GM12878 (cell line): ENCODE results near the gene COX17. TPM values are rescaled to one million over a fixed set of nuclear protein-coding genes. Genes with fewer than 3 reads are reported as not detected.

Source experiments
- ATAC-seq: fragments of 200-7000 bp; cut with Tn5 transposase; 3 replicates; pipeline ENCODE4 v1.9.1; 2020; ENCODE audit warnings: mild to moderate bottlenecking, moderate library complexity
- BruUV-seq: library from RNA; stranded (reverse); fragments of 400-500 nt; replicated peaks from 2 replicates; lab custom pipeline; 2021; lab: Mats Ljungman, UMichigan
- CTCF ChIA-PET: fragments of 300-600 bp; sonication (Branson Sonifier 250); formaldehyde crosslinking; extraction: SDS; loops from one replicate; lab custom pipeline; 2021; ENCODE audit warnings: inconsistent platforms; lab: Yijun Ruan, JAX
- POLR2A ChIA-PET: fragments of 350-600 bp; formaldehyde crosslinking; extraction: SDS; loops from one replicate; lab custom pipeline; 2021; ENCODE audit warnings: inconsistent platforms; lab: Charles Lee
- RAD21 ChIA-PET: fragments of 300-600 bp; sonication (Branson Sonifier 250); formaldehyde crosslinking; loops from one replicate; lab custom pipeline; 2023; ENCODE audit warnings: antibody characterized with exemption; ENCODE audit not compliant: unreplicated experiment; lab: Charles Lee
- SMC1A ChIA-PET: fragments of 300-600 bp; sonication (Branson Sonifier 250); formaldehyde crosslinking; loops from one replicate; lab custom pipeline; 2023; ENCODE audit not compliant: unreplicated experiment, uncharacterized antibody; lab: Charles Lee
- DNase-seq: peaks from one replicate; pipeline ENCODE4 v3.0.0-alpha.2; 2011; ENCODE audit warnings: low read depth, low spot score
- FAIRE-seq: peaks from 3 replicates; lab custom pipeline; 2011; peaks lifted over from hg19 to GRCh38; lab: Jason Lieb, UNC
- H2AFZ ChIP-seq: 2 replicates; pipeline ENCODE4 v1.6.0; 2011; ENCODE audit warnings: low read depth, low read length, control low read depth; ENCODE audit not compliant: control insufficient read depth
- H3K27ac ChIP-seq: 2 replicates; pipeline ENCODE4 v1.5.1; 2011; ENCODE audit warnings: control low read depth; ENCODE audit not compliant: control insufficient read depth, insufficient read depth
- H3K27me3 ChIP-seq, 2 experiments: replicated peaks in 1 of 2; 2 replicates each; pipeline versions ENCODE4 v1.6.0 to v1.6.1; 2011; ENCODE audit warnings: low read length in 1 of 2; ENCODE audit not compliant: control insufficient read depth in 2 of 2, insufficient read depth in 2 of 2
- H3K36me3 ChIP-seq, 2 experiments: 2 replicates each; pipeline ENCODE4 v1.5.1; 2011; ENCODE audit warnings: low read length in 1 of 2; ENCODE audit not compliant: control insufficient read depth in 2 of 2, insufficient read depth in 2 of 2
- H3K4me1 ChIP-seq: 2 replicates; pipeline ENCODE4 v1.6.1; 2011; ENCODE audit warnings: mild to moderate bottlenecking, low read length, moderate library complexity, mixed read lengths; ENCODE audit not compliant: control insufficient read depth, insufficient read depth
- H3K4me2 ChIP-seq: 2 replicates; pipeline ENCODE4 v1.6.0; 2011; ENCODE audit warnings: control low read depth; ENCODE audit not compliant: control insufficient read depth, insufficient read depth
- H3K4me3 ChIP-seq: fragments of 200-600 bp; sonication (generic); 2 replicates; pipeline ENCODE4 v1.5.1; 2016
- H3K79me2 ChIP-seq: 2 replicates; pipeline ENCODE4 v1.6.0; 2011; ENCODE audit warnings: low read length; ENCODE audit not compliant: control insufficient read depth, insufficient read depth
- H3K9ac ChIP-seq: 2 replicates; pipeline ENCODE4 v1.8.0; 2011; ENCODE audit warnings: low read length, control low read depth, mixed read lengths; ENCODE audit not compliant: control insufficient read depth, insufficient read depth
- H3K9me3 ChIP-seq: replicated peaks from 3 replicates; pipeline ENCODE4 v1.5.1; 2011; ENCODE audit warnings: mild to moderate bottlenecking, low read length; ENCODE audit not compliant: control insufficient read depth, insufficient read depth
- H4K20me1 ChIP-seq: 2 replicates; pipeline ENCODE4 v1.6.0; 2011; ENCODE audit not compliant: control insufficient read depth, insufficient read depth
- ATF7 ChIP-seq: fragments of 450-650 bp; IDR thresholded peaks from 2 replicates; pipeline ENCODE4 v1.6.1; 2016; ENCODE audit warnings: low read depth, mild to moderate bottlenecking
- CEBPB ChIP-seq, 2 experiments: fragments of 150-350 bp in 1 of 2; IDR thresholded peaks; 2 replicates each; pipeline ENCODE4 v1.6.1; 2012 to 2014; ENCODE audit warnings: low read depth in 2 of 2, low read length in 2 of 2, borderline replicate concordance in 1 of 2, inconsistent platforms in 1 of 2
- EED ChIP-seq: sonication (generic); IDR thresholded peaks from 2 replicates; pipeline ENCODE4 v1.6.1; 2016; ENCODE audit warnings: antibody characterized with exemption, low read depth
- IKZF1 ChIP-seq: fragments of 450-650 bp; conservative IDR thresholded peaks from 2 replicates; pipeline ENCODE4 v1.6.1; 2017; ENCODE audit warnings: antibody characterized with exemption, mild to moderate bottlenecking
- IKZF2 ChIP-seq, 2 experiments: fragments of 450-650 bp; IDR thresholded peaks; 2 replicates each; pipeline ENCODE4 v1.6.1; 2017; ENCODE audit warnings: mild to moderate bottlenecking in 2 of 2, moderate library complexity in 2 of 2
- MEF2A ChIP-seq: IDR thresholded peaks from 2 replicates; pipeline ENCODE4 v1.6.1; 2011; ENCODE audit warnings: low read depth, mild to moderate bottlenecking, low read length, moderate library complexity; ENCODE audit not compliant: insufficient read depth
- MXI1 ChIP-seq: fragments of 150-350 bp; IDR thresholded peaks from 2 replicates; pipeline ENCODE4 v1.6.1; 2011; ENCODE audit warnings: low read depth, mild to moderate bottlenecking, inconsistent platforms, low read length, improper control_type of control experiment
- RAD51 ChIP-seq: fragments of 450-650 bp; IDR thresholded peaks from 2 replicates; pipeline ENCODE4 v1.6.1; 2016; ENCODE audit warnings: moderate library complexity, mild to moderate bottlenecking, inconsistent platforms
- RB1 ChIP-seq: fragments of 450-650 bp; formaldehyde crosslinking; IDR thresholded peaks from 2 replicates; pipeline ENCODE4 v1.6.1; 2017; ENCODE audit warnings: mild to moderate bottlenecking, borderline replicate concordance
- RUNX3 ChIP-seq: IDR thresholded peaks from 2 replicates; pipeline ENCODE4 v1.6.1; 2012; ENCODE audit warnings: low read length, inconsistent platforms
- SPI1 ChIP-seq: IDR thresholded peaks from 2 replicates; pipeline ENCODE4 v1.6.1; 2011; ENCODE audit warnings: low read depth, mild to moderate bottlenecking, low read length, moderate library complexity, borderline replicate concordance; ENCODE audit not compliant: insufficient read depth
- SREBF2 ChIP-seq: IDR thresholded peaks from 2 replicates; pipeline ENCODE4 v1.6.1; 2012; ENCODE audit warnings: mild to moderate bottlenecking, low read length
- ZNF217 ChIP-seq: fragments of 450-650 bp; IDR thresholded peaks from 2 replicates; pipeline ENCODE4 v1.6.1; 2017; ENCODE audit warnings: antibody characterized with exemption, mild to moderate bottlenecking
- WGBS: methylation state at CpG from one replicate; pipeline ENCODE4 v1.1.6; 2016; ENCODE audit warnings: low lambda C conversion rate; ENCODE audit not compliant: insufficient replicate concordance, insufficient coverage; ENCODE audit errors: missing lambda C conversion rate; 5-methylcytosine and 5-hydroxymethylcytosine counted together
- in situ Hi-C: fragments of 300-500 bp; cut with MboI; formaldehyde crosslinking; loops from 9 replicates; pipeline ENCODE4 v1.14.3; 2018; ENCODE audit warnings: mixed read lengths
- intact Hi-C: fragments of 100-400 bp; cut with micrococcal nuclease; formaldehyde crosslinking; loops from one replicate; pipeline ENCODE4 v1.14.2; 2022; ENCODE audit not compliant: unreplicated experiment
- polyA plus RNA-seq, 11 experiments: library from polyadenylated mRNA; depleted of rRNA in 4 of 11; unstranded in 6 of 11; stranded (reverse) in 5 of 11; fragments of >200 nt; fragmentation: Nextera tagmentation in 4 of 11; fragmentation: Illumina TruSeq in 1 of 11; extraction: Ambion mirVana in 4 of 11; extraction: Trizol in 1 of 11; gene quantifications; 1 replicate in 1 of 11; 2 replicates in 10 of 11; pipeline versions ENCODE4 v1.2.1 to v1.2.3, GENCODE V29; 2011 to 2016; ENCODE audit warnings: inconsistent platforms in 2 of 11, missing spikeins in 2 of 11, low read depth in 1 of 11
- total RNA-seq, 4 experiments: library from RNA; depleted of rRNA in 3 of 4; stranded (reverse); fragments of >200 nt in 3 of 4; fragmentation: Illumina TruSeq in 1 of 4; extraction: Trizol in 1 of 4; gene quantifications; 2 replicates each; pipeline versions ENCODE4 v1.2.1 to v1.2.3, GENCODE V29; 2013 to 2021
- TF ChIP-seq, protein P1 (sequence below): fragments of 450-650 bp; IDR thresholded peaks from 2 replicates; pipeline ENCODE4 v1.6.1; 2016; ENCODE audit warnings: mild to moderate bottlenecking
- TF ChIP-seq, protein P2 (sequence below): fragments of 450-650 bp; IDR thresholded peaks from 2 replicates; pipeline ENCODE4 v1.6.1; 2017; ENCODE audit warnings: low read depth, mild to moderate bottlenecking, moderate library complexity
- TF ChIP-seq, protein P3 (sequence below): fragments of 450-650 bp; IDR thresholded peaks from 2 replicates; pipeline ENCODE4 v1.6.1; 2017; ENCODE audit warnings: mild to moderate bottlenecking, low read depth, inconsistent platforms; ENCODE audit not compliant: poor library complexity, severe bottlenecking

The COX17 gene
- total and polyA plus RNA-seq, 10 of the 15 experiments (the other 5 are each of a cell fraction or from before 2014, with no cell fraction given) = 111 to 717 (median 243) TPM

DNA sequence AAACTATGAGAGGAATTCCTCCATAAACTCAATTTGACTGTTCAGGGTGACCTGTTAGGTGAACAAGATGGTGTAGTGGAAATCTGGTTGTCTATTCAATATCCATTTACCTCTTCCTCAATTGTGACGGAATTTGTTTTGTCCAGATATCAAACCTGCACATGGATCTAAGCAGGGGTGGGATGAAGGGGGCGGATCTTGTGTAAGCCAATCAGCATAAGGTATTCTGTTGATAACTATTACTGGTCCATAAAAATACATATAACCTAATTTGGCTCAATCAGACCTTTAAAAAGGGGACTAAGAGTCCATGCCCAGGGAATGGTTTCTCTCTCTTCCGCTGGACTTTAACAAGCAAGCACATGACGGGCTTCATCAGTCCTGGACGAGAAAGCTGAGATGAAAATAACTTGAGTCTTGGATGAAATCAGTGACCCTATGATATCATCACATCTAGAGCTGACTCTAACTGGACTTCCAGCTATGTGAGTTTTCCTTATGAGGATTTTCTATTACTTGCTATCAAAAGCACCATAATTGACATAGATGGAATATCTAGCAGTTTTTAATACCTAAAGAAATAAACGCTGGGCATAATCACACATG is 11.1 kb downstream of the COX17 start (continued):
- no peak for TF ChIP-seq CEBPB (IDR thresholded peaks at IDR 0.05; ENCODE audit: borderline replicate concordance in 1 of 2, low read depth in 2 of 2, low read length in 2 of 2)

DNA sequence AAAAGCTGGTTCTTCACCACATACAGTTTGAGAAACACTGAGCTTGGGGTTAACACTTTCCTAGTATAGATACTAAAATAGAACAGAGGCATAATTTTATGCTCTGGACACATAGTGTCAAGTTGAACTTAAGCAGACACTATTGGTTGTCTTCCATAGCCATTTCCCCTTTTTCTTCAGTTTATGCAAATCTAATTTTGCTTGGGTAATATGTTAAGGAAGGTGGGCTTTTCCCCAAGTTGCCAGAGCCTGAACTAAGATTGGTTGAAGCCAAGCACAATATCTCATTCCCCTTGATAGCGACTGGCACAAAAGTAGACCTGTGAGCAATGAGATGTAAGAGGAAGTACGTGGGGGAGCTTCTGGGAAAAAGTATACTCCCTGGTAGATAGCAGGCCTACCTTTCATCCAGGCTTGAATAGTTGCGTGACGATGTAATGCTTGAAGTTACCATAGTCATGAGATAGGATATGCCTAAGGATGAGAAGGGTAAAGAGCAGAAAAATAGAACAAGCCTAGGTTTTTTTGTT is 12.3 kb downstream of the COX17 start:
- H3K36me3 ChIP-seq = peaks cover 0 to 7% of the 10 kb centered on the region in 2 experiments; a peak in 2 of 4 replicates
- in situ Hi-C loops (no loop called here), intact Hi-C loops (no loop called here)
- peak overlapping the region; percentile 46 for H2AFZ ChIP-seq
- H4K20me1 ChIP-seq = no peaks in the 10 kb centered on the region
- no peaks in the 10 kb centered on the region; the same call in 2 of the 3 replicates for H3K9me3 ChIP-seq
- no peak overlapping the region for H3K4me3 ChIP-seq
- FAIRE-seq (no peak), ATAC-seq (peak; percentile 34), DNase-seq (no peak)
- H3K4me1 ChIP-seq = peaks cover 30% of the 10 kb centered on the region
- RAD21 ChIA-PET = interaction anchor here (1.0 to 5.4 kb wide), 6 partner anchors 10 to 115 kb away, joined by 3 to 52 read pairs (median 10); partner anchors contain the start of gene COX17
- CTCF ChIA-PET = interaction anchor here (0.5 to 9.5 kb wide), 10 partner anchors 8 to 421 kb away, joined by 3 to 71 read pairs (median 6); partner anchors contain the start of genes COX17 and PLA1A
- BruUV-seq = no TSS peak
- peak overlapping the region; percentile 53 for H3K27ac ChIP-seq
- 59% methylated on average over 4 of the region's 4 CpGs for WGBS
- POLR2A ChIA-PET = interaction anchor here (0.6 to 4.3 kb wide), 4 partner anchors 11 to 64 kb away, joined by 3 to 25 read pairs (median 8); partner anchors contain the start of gene COX17
- peaks cover under 1% of the 10 kb centered on the region for H3K79me2 ChIP-seq
- SMC1A ChIA-PET = interaction anchor here (1.0 to 8.0 kb wide), 14 partner anchors 8 to 165 kb away, joined by 3 to 100 read pairs (median 4); partner anchors contain the start of genes COX17 and PLA1A
- H3K4me2 ChIP-seq = peak overlapping the region; percentile 43
- no peaks in the 10 kb centered on the region for H3K27me3 ChIP-seq
- no peak overlapping the region for H3K9ac ChIP-seq
- peak; percentile 23; the same call in 1 of the 2 replicates for TF ChIP-seq EED
- TF ChIP-seq IKZF1 = peak; percentile 75
- no peak for TF ChIP-seq ZNF217
- peak; percentile 81; the same call in 1 of the 2 replicates for TF ChIP-seq MXI1
- peak; percentile 76 for TF ChIP-seq SPI1
- TF ChIP-seq, protein P1, sequence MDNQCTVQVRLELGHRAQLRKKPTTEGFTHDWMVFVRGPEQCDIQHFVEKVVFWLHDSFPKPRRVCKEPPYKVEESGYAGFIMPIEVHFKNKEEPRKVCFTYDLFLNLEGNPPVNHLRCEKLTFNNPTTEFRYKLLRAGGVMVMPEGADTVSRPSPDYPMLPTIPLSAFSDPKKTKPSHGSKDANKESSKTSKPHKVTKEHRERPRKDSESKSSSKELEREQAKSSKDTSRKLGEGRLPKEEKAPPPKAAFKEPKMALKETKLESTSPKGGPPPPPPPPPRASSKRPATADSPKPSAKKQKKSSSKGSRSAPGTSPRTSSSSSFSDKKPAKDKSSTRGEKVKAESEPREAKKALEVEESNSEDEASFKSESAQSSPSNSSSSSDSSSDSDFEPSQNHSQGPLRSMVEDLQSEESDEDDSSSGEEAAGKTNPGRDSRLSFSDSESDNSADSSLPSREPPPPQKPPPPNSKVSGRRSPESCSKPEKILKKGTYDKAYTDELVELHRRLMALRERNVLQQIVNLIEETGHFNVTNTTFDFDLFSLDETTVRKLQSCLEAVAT = peak; percentile 68
- TF ChIP-seq, protein P2, sequence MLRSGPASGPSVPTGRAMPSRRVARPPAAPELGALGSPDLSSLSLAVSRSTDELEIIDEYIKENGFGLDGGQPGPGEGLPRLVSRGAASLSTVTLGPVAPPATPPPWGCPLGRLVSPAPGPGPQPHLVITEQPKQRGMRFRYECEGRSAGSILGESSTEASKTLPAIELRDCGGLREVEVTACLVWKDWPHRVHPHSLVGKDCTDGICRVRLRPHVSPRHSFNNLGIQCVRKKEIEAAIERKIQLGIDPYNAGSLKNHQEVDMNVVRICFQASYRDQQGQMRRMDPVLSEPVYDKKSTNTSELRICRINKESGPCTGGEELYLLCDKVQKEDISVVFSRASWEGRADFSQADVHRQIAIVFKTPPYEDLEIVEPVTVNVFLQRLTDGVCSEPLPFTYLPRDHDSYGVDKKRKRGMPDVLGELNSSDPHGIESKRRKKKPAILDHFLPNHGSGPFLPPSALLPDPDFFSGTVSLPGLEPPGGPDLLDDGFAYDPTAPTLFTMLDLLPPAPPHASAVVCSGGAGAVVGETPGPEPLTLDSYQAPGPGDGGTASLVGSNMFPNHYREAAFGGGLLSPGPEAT = peak; percentile 72; the same call in 1 of the 2 replicates
- peak; percentile 66; the same call in 1 of the 2 replicates for TF ChIP-seq MEF2A
- TF ChIP-seq ATF7 = peak; percentile 21; the same call in 1 of the 2 replicates
- TF ChIP-seq RUNX3 = peak; percentile 41; the same call in 1 of the 2 replicates
- TF ChIP-seq, protein P3, sequence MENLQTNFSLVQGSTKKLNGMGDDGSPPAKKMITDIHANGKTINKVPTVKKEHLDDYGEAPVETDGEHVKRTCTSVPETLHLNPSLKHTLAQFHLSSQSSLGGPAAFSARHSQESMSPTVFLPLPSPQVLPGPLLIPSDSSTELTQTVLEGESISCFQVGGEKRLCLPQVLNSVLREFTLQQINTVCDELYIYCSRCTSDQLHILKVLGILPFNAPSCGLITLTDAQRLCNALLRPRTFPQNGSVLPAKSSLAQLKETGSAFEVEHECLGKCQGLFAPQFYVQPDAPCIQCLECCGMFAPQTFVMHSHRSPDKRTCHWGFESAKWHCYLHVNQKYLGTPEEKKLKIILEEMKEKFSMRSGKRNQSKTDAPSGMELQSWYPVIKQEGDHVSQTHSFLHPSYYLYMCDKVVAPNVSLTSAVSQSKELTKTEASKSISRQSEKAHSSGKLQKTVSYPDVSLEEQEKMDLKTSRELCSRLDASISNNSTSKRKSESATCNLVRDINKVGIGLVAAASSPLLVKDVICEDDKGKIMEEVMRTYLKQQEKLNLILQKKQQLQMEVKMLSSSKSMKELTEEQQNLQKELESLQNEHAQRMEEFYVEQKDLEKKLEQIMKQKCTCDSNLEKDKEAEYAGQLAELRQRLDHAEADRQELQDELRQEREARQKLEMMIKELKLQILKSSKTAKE = no peak
- TF ChIP-seq RB1 = no peak
- peak in 1 of 2 experiments; percentile 82; a peak in 2 of 4 replicates for TF ChIP-seq IKZF2 (IDR thresholded peaks at IDR 0.05)
- 0 out of 2 replicates have a peak, but pooled peaks have one; percentile 3 for TF ChIP-seq RAD51
- no peak for TF ChIP-seq SREBF2
